ENCODE measurements around the gene CNTNAP5.
"Not testable (repeated sequence)": the region's sequence is repeated elsewhere in the genome, so short reads cannot be mapped to it uniquely, and the experiment has no call there.

The CNTNAP5 gene

GRCh38 chr2:124323321-124323720 lies 298.2 kb downstream of the CNTNAP5 start:
- peaks cover 5% of the 10 kb centered on the region for H3K9me3 Mint-ChIP-seq
- no peaks in the 10 kb centered on the region for H3K4me1 Mint-ChIP-seq (ENCODE audit: low read depth)
- no peak overlapping the region for H3K4me3 Mint-ChIP-seq
- no peaks in the 10 kb centered on the region for H3K36me3 Mint-ChIP-seq (ENCODE audit: low read depth)
- no peaks in the 10 kb centered on the region for H3K27me3 Mint-ChIP-seq (ENCODE audit: low read depth)
- no peak overlapping the region for H3K27ac Mint-ChIP-seq

GRCh38 chr2:124325667-124326440 lies 300.8 kb downstream of the CNTNAP5 start:
- H3K27me3 Mint-ChIP-seq (ENCODE audit: low read depth): no peaks in the 10 kb centered on the region
- no peaks in the 10 kb centered on the region for H3K36me3 Mint-ChIP-seq (ENCODE audit: low read depth)
- H3K4me1 Mint-ChIP-seq (ENCODE audit: low read depth): no peaks in the 10 kb centered on the region
- H3K9me3 Mint-ChIP-seq: peaks cover 3% of the 10 kb centered on the region
- no peak overlapping the region for H3K27ac Mint-ChIP-seq
- H3K4me3 Mint-ChIP-seq: no peak overlapping the region

GRCh38 chr2:124327303-124327702 lies 302.2 kb downstream of the CNTNAP5 start:
- no peak overlapping the region for H3K27ac Mint-ChIP-seq
- peaks cover 3% of the 10 kb centered on the region for H3K9me3 Mint-ChIP-seq
- H3K4me1 Mint-ChIP-seq (ENCODE audit: low read depth): no peaks in the 10 kb centered on the region
- H3K27me3 Mint-ChIP-seq (ENCODE audit: low read depth): no peaks in the 10 kb centered on the region
- H3K4me3 Mint-ChIP-seq: no peak overlapping the region
- no peaks in the 10 kb centered on the region for H3K36me3 Mint-ChIP-seq (ENCODE audit: low read depth)

- H3K4me1 Mint-ChIP-seq (ENCODE audit: low read depth): no peaks in the 10 kb centered on the region
- peaks cover 3% of the 10 kb centered on the region for H3K9me3 Mint-ChIP-seq
- H3K4me3 Mint-ChIP-seq: no peak overlapping the region
- no peaks in the 10 kb centered on the region for H3K36me3 Mint-ChIP-seq (ENCODE audit: low read depth)
- H3K27ac Mint-ChIP-seq: no peak overlapping the region
- no peaks in the 10 kb centered on the region for H3K27me3 Mint-ChIP-seq (ENCODE audit: low read depth)
Measured at GRCh38 chr2:124328397-124328796, 303.3 kb downstream of the CNTNAP5 start.

GRCh38 chr2:124333784-124334183 lies 308.7 kb downstream of the CNTNAP5 start:
- Mint-ChIP-seq H3K9me3 (peaks cover 5% of the 10 kb centered on the region), H3K27me3 (ENCODE audit: low read depth) (no peaks in the 10 kb centered on the region), H3K4me3 (no peak overlapping the region), H3K36me3 (ENCODE audit: low read depth) (no peaks in the 10 kb centered on the region), H3K4me1 (ENCODE audit: low read depth) (no peaks in the 10 kb centered on the region), H3K27ac (no peak overlapping the region)

- H3K27me3 Mint-ChIP-seq (ENCODE audit: low read depth): no peaks in the 10 kb centered on the region
- H3K36me3 Mint-ChIP-seq (ENCODE audit: low read depth): no peaks in the 10 kb centered on the region
- no peak overlapping the region for H3K27ac Mint-ChIP-seq
- no peaks in the 10 kb centered on the region for H3K4me1 Mint-ChIP-seq (ENCODE audit: low read depth)
- H3K4me3 Mint-ChIP-seq: no peak overlapping the region
- H3K9me3 Mint-ChIP-seq: peaks cover 12% of the 10 kb centered on the region
Measured at GRCh38 chr2:124335058-124335457, 310.0 kb downstream of the CNTNAP5 start.

- Mint-ChIP-seq H3K27me3 (ENCODE audit: low read depth) (no peaks in the 10 kb centered on the region), H3K4me3 (no peak overlapping the region), H3K4me1 (ENCODE audit: low read depth) (no peaks in the 10 kb centered on the region), H3K27ac (no peak overlapping the region), H3K36me3 (ENCODE audit: low read depth) (no peaks in the 10 kb centered on the region), H3K9me3 (peaks cover 16% of the 10 kb centered on the region)
Measured at GRCh38 chr2:124339709-124340108, 314.6 kb downstream of the CNTNAP5 start.

- no peak overlapping the region for H3K4me3 Mint-ChIP-seq
- H3K36me3 Mint-ChIP-seq (ENCODE audit: low read depth): no peaks in the 10 kb centered on the region
- H3K9me3 Mint-ChIP-seq: peaks cover 13% of the 10 kb centered on the region
- H3K27ac Mint-ChIP-seq: no peak overlapping the region
- H3K4me1 Mint-ChIP-seq (ENCODE audit: low read depth): no peaks in the 10 kb centered on the region
- H3K27me3 Mint-ChIP-seq (ENCODE audit: low read depth): no peaks in the 10 kb centered on the region
Measured at GRCh38 chr2:124343827-124344498, 318.9 kb downstream of the CNTNAP5 start.

- Mint-ChIP-seq H3K9me3 (peaks cover 3% of the 10 kb centered on the region), H3K27ac (no peak overlapping the region), H3K4me3 (no peak overlapping the region), H3K4me1 (ENCODE audit: low read depth) (no peaks in the 10 kb centered on the region), H3K27me3 (ENCODE audit: low read depth) (no peaks in the 10 kb centered on the region), H3K36me3 (ENCODE audit: low read depth) (no peaks in the 10 kb centered on the region)
Measured at GRCh38 chr2:124347209-124347608, 322.1 kb downstream of the CNTNAP5 start.

- H3K4me1 Mint-ChIP-seq (ENCODE audit: low read depth): no peaks in the 10 kb centered on the region
- no peaks in the 10 kb centered on the region for H3K27me3 Mint-ChIP-seq (ENCODE audit: low read depth)
- no peak overlapping the region for H3K4me3 Mint-ChIP-seq
- H3K36me3 Mint-ChIP-seq (ENCODE audit: low read depth): no peaks in the 10 kb centered on the region
- H3K9me3 Mint-ChIP-seq: no peaks in the 10 kb centered on the region
- no peak overlapping the region for H3K27ac Mint-ChIP-seq
Measured at GRCh38 chr2:124353656-124354055, 328.6 kb downstream of the CNTNAP5 start.

- Mint-ChIP-seq H3K9me3 (no peaks in the 10 kb centered on the region), H3K4me3 (no peak overlapping the region), H3K27me3 (ENCODE audit: low read depth) (no peaks in the 10 kb centered on the region), H3K4me1 (ENCODE audit: low read depth) (no peaks in the 10 kb centered on the region), H3K36me3 (ENCODE audit: low read depth) (no peaks in the 10 kb centered on the region), H3K27ac (no peak overlapping the region)
Measured at GRCh38 chr2:124354466-124354865, 329.4 kb downstream of the CNTNAP5 start.

GRCh38 chr2:124361966-124362365 lies 336.9 kb downstream of the CNTNAP5 start:
- H3K27me3 Mint-ChIP-seq (ENCODE audit: low read depth); H3K27ac Mint-ChIP-seq; H3K36me3 Mint-ChIP-seq (ENCODE audit: low read depth); H3K9me3 Mint-ChIP-seq; H3K4me1 Mint-ChIP-seq (ENCODE audit: low read depth); H3K4me3 Mint-ChIP-seq: not testable (repeated sequence)

GRCh38 chr2:124369181-124369580 lies 344.1 kb downstream of the CNTNAP5 start:
- no peak overlapping the region for H3K27ac Mint-ChIP-seq
- no peaks in the 10 kb centered on the region for H3K36me3 Mint-ChIP-seq (ENCODE audit: low read depth)
- H3K27me3 Mint-ChIP-seq (ENCODE audit: low read depth): no peaks in the 10 kb centered on the region
- H3K4me3 Mint-ChIP-seq: no peak overlapping the region
- peaks cover 3% of the 10 kb centered on the region for H3K9me3 Mint-ChIP-seq
- no peaks in the 10 kb centered on the region for H3K4me1 Mint-ChIP-seq (ENCODE audit: low read depth)

- Mint-ChIP-seq H3K27me3 (ENCODE audit: low read depth) (no peaks in the 10 kb centered on the region), H3K9me3 (peaks cover 4% of the 10 kb centered on the region), H3K4me1 (ENCODE audit: low read depth) (no peaks in the 10 kb centered on the region), H3K27ac (no peak overlapping the region), H3K36me3 (ENCODE audit: low read depth) (no peaks in the 10 kb centered on the region), H3K4me3 (no peak overlapping the region)
Measured at GRCh38 chr2:124380221-124380749, 355.2 kb downstream of the CNTNAP5 start.

GRCh38 chr2:124382067-124382618 lies 357.1 kb downstream of the CNTNAP5 start:
- Mint-ChIP-seq H3K27me3 (ENCODE audit: low read depth) (no peaks in the 10 kb centered on the region), H3K4me1 (ENCODE audit: low read depth) (no peaks in the 10 kb centered on the region), H3K27ac (no peak overlapping the region), H3K9me3 (peaks cover 5% of the 10 kb centered on the region), H3K4me3 (no peak overlapping the region), H3K36me3 (ENCODE audit: low read depth) (no peaks in the 10 kb centered on the region)
